NOMO-1 treated with DMSO at 0.1 percent for 48 hours (cell line): ENCODE data around the gene RCSD1.

ENCODE experiments used
- DNase-seq: peaks from one replicate; lab custom pipeline; 2025; ENCODE audit not compliant: unreplicated experiment; lab: John Stamatoyannopoulos, UW

RCSD1 gene

GRCh38 chr1:167665469-167665868 lies 35.4 kb downstream of the RCSD1 start:
- DNase-seq = no peak

DNA sequence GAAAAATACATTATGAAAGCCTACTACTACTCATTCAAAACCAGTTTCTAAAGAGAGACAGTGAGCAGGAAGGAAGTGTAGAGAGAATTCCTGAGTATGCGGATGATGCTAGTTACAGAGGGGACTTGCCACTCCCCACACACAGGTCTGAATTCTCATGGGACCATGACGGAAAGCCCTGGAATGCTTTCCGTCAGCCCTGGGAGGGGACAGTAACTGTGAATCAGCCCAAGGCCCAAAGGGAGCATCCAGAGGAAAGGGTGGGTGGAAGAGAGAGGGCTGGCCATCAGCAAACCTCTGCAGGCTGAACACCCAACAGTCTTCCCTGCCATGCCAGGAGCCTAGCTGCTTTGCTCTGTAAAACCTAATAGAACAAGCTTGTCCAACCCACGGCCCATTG lies 36.4 kb downstream of the RCSD1 start:
- no peak for DNase-seq

- DNase-seq = no peak
Observed at GRCh38 chr1:167667536-167667935, 37.5 kb downstream of the RCSD1 start.

- DNase-seq = peak; percentile 68
Observed at GRCh38 chr1:167668108-167668507, 38.1 kb downstream of the RCSD1 start.

- DNase-seq = no peak
Observed at GRCh38 chr1:167669209-167670124, 39.4 kb downstream of the RCSD1 start.

- DNase-seq = no peak
Observed at GRCh38 chr1:167670563-167670962, 40.5 kb downstream of the RCSD1 start.

DNA sequence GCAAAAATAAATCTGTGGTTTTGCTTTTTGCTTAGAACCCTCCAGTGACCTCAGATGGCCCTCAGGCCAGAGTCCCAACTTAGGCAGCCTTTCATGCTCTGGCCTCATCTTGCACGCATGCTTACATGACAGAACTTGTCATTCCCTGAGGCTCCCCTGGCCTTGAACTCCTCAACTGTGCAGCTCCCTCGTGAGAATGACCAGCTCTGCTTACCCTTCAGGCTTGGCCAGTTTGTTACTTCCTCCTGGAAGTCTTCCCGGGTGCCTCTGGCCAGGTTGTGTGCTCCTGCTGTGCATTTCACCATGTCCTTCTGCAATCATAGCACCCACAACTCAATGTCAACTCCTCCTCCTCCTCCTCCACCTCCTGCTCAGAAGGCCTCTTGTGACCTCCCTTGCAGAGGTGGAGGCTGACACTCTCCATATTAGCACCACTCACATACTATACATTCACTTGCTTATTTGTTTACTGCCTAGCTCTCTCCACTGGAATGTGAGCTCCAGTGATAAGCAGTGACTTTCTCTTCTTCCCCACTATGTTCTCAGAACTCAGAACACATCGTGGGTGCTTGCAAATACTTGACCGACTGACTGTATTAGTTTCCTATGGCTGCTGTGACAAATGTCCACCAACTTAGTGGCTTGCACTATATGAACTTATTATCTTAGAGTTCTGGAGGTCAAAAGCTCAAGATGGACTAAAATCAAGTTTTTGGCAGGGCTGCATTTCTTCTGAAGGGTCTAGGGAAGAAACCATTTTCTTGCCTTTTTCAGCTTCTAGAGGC lies 41.9 kb downstream of the RCSD1 start:
- DNase-seq = no peak

DNA sequence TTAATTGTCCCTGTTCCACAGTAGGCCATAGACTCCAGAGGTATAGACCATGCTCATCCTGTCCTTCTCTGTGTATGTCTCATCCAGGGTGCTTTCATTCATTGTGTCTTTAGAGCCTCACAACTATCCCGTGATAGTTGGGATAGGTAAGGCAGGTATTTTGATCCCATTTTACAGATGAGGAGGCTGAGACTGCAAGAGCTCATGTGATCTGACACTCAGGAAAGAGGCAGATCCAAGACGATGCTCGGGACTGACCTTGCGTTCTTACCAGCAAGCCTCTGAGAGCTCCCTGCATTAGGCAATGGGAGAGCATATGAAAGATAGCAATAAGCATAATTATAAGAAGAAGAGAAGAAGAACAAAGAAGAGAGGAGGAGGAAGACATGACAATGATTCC lies 42.8 kb downstream of the RCSD1 start:
- DNase-seq = no peak

DNA sequence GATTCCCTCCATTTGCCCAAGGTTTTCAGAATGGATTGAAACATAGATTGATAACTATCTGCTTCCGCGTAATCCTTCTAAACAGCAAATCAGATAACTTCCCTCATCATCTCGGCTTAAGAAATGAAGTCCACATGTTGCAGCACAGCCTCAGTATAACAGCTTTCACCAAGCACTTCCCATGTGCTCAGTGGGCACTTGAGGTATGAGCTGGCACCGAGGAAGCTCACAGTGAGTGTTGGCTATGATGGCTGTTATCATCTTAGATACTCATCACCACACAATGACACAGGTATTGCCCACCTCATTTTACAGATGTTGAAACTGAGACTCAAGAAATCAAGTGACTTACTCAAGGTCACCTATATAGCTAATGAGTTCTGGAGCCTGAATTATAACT lies 43.2 kb downstream of the RCSD1 start:
- no peak for DNase-seq

DNA sequence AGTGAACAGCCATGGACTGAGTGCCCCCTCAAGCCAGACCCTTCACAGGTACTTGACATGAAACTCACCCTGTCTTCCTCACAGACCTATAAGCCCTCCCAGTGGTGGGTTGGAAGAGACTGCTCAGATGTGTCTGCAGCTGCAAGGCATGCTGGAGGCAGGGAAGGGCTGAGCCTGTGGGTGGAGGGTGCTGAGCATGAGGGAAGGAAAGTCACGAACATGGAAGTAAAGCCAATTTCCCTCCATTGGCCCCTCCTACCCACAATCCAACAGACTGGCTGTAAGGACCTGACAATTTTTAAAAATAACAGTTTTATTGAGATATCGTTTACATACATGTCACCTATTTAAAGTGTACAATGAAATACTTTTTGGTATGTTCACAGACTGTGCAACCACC lies 44.1 kb downstream of the RCSD1 start:
- DNase-seq = no peak

GRCh38 chr1:167675440-167675839 lies 45.4 kb downstream of the RCSD1 start:
- no peak for DNase-seq

DNA sequence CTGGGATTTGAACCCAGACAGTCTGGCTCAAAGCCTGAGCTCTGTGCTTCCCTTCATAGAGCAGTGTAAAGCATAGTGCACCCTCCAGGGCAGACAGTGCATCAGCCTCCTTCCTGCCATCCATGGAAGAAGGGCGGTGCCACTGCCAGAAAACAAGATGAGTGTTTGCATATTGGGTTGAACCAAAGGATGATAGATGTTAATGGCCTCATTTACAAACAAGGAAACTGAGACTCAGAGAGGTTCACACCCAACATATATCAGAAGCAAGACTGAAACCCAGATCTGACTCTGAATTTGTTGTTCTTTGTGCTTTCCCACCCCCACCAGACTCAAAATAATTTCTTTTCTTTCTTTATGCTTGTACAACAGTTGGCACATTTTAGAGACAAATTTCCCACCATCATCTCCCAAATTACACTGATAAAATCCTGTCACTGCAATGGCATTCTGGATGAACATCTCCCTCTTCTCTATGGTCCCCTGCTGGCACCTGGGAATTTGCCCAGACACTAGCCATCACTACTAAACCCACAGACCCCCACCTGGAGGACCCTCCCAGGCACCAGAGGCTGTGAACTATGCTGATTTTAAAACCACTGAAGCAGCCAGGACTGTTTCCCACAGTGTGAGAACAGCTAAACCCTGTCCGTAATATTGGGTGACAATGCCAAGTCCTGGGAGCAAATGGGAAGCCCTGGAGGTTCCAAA lies 46.3 kb downstream of the RCSD1 start:
- DNase-seq = no peak

GRCh38 chr1:167676916-167677848 lies 47.1 kb downstream of the RCSD1 start:
- no peak for DNase-seq

DNA sequence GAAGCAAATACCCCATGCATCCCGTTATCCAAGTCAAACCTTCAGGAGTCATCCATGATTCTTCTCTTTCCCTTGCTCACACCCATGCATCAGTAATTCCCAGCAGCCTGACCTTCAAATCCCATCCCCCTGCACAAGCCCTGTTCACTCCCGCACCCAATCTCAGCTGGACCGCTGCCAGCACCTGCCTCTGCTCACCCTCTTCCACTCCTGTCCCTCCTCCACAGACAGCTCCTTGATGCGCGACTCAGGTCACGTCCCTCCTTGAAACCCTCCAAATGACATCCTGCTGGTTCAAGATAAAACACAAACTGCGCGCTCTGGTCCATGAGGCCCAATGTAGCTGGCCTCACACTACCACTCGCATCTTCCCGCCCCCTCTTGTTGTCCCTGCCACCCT lies 48.4 kb downstream of the RCSD1 start:
- DNase-seq = no peak

- no peak for DNase-seq
Observed at GRCh38 chr1:167678838-167679237, 48.8 kb downstream of the RCSD1 start.

GRCh38 chr1:167679714-167680113 lies 49.7 kb downstream of the RCSD1 start:
- DNase-seq = no peak

- DNase-seq = no peak
Observed at GRCh38 chr1:167681024-167681423, 51.0 kb downstream of the RCSD1 start.

- no peak for DNase-seq
Observed at GRCh38 chr1:167681451-167682098, 51.5 kb downstream of the RCSD1 start.

- no peak for DNase-seq
Observed at GRCh38 chr1:167683226-167683625, 53.2 kb downstream of the RCSD1 start.
